Endothelial cell of umbilical vein (primary cell): ENCODE results near the gene DLGAP1. TPM values are rescaled to one million over a fixed set of nuclear protein-coding genes. Genes with fewer than 3 reads are reported as not detected.

Source experiments
- BruUV-seq: library from RNA; stranded (reverse); fragments of 400-500 nt; replicated peaks from 2 replicates; lab custom pipeline; 2021; lab: Mats Ljungman, UMichigan
- CTCF ChIA-PET: fragments of 300-600, 350-600 bp; sonication (Branson Sonifier 250); formaldehyde crosslinking; loops from one replicate; lab custom pipeline; 2021; ENCODE audit warnings: antibody characterized with exemption, inconsistent platforms; lab: Charles Lee
- POLR2A ChIA-PET: fragments of 300-600, 350-600 bp; sonication (Branson Sonifier 250); formaldehyde crosslinking; loops from one replicate; lab custom pipeline; 2021; ENCODE audit warnings: antibody characterized with exemption, inconsistent platforms; lab: Charles Lee
- DNase-seq: peaks from one replicate; pipeline ENCODE4 v3.0.0-alpha.2; 2011; ENCODE audit warnings: low read depth, low spot score
- FAIRE-seq: peaks from 2 replicates; lab custom pipeline; 2011; peaks lifted over from hg19 to GRCh38; lab: Jason Lieb, UNC
- H2AFZ ChIP-seq: 2 replicates; pipeline ENCODE4 v1.6.0; 2012; ENCODE audit warnings: low read depth, low read length, control low read depth, inconsistent platforms
- H3K27ac ChIP-seq: 2 replicates; pipeline ENCODE4 v1.5.1; 2011; ENCODE audit warnings: low read depth, mild to moderate bottlenecking, control low read depth, low read length, moderate library complexity; ENCODE audit not compliant: insufficient read depth
- H3K27me3 ChIP-seq, 2 experiments: 2 replicates each; pipeline versions ENCODE4 v1.6.0 to v1.6.1; 2011; ENCODE audit warnings: low read length in 2 of 2, mixed read lengths in 1 of 2; ENCODE audit not compliant: control insufficient read depth in 2 of 2, insufficient read depth in 2 of 2
- H3K36me3 ChIP-seq, 2 experiments: 2 replicates in 1 of 2; 3 replicates in 1 of 2; pipeline ENCODE4 v1.5.1; 2011; ENCODE audit warnings: low read length in 2 of 2, mild to moderate bottlenecking in 1 of 2, moderate library complexity in 1 of 2; ENCODE audit not compliant: control insufficient read depth in 2 of 2, insufficient read depth in 2 of 2; ENCODE audit errors: extremely low read depth in 1 of 2
- H3K4me1 ChIP-seq: 3 replicates; pipeline ENCODE4 v1.5.1; 2011; ENCODE audit warnings: mild to moderate bottlenecking, low read length; ENCODE audit not compliant: control insufficient read depth, insufficient read depth; ENCODE audit errors: extremely low read depth
- H3K4me2 ChIP-seq: 2 replicates; pipeline ENCODE4 v1.6.1; 2011; ENCODE audit warnings: low read length, control low read depth, mixed read lengths; ENCODE audit not compliant: insufficient read depth
- H3K4me3 ChIP-seq, 3 experiments: fragments of 200-600 bp in 1 of 3; sonication (generic), shearing (Covaris generic) in 1 of 3; replicated peaks in 1 of 3; 2 replicates each; pipeline ENCODE4 v1.5.1; 2011 to 2016; ENCODE audit warnings: control low read depth in 3 of 3, low read length in 3 of 3, mild to moderate bottlenecking in 2 of 3, inconsistent platforms in 1 of 3, low read depth in 1 of 3, moderate library complexity in 1 of 3; ENCODE audit not compliant: insufficient read depth in 1 of 3
- H3K79me2 ChIP-seq: 2 replicates; pipeline ENCODE4 v1.6.0; 2012; ENCODE audit warnings: low read length, inconsistent platforms; ENCODE audit not compliant: control insufficient read depth, insufficient read depth
- H3K9ac ChIP-seq: replicated peaks from 2 replicates; pipeline ENCODE3; 2011; ENCODE audit warnings: low read length, control low read depth; ENCODE audit not compliant: insufficient read depth; ENCODE audit errors: extremely low read depth
- H3K9me1 ChIP-seq: replicated peaks from 3 replicates; pipeline ENCODE4 v1.6.0; 2011; ENCODE audit warnings: mild to moderate bottlenecking, low read length; ENCODE audit not compliant: control insufficient read depth, insufficient read depth; ENCODE audit errors: extremely low read depth
- H3K9me3 ChIP-seq: replicated peaks from 2 replicates; pipeline ENCODE4 v1.5.1; 2012; ENCODE audit warnings: low read length, inconsistent platforms; ENCODE audit not compliant: control insufficient read depth, insufficient read depth
- H4K20me1 ChIP-seq: replicated peaks from 2 replicates; pipeline ENCODE3; 2011; ENCODE audit warnings: mild to moderate bottlenecking, low read length; ENCODE audit not compliant: control insufficient read depth, insufficient read depth; ENCODE audit errors: extremely low read depth
- CTCF ChIP-seq, 2 donors: IDR thresholded peaks; 1 replicate in 1 of 2; 2 replicates in 1 of 2; pipeline ENCODE4 v1.5.1; 2011; ENCODE audit warnings: low read length in 2 of 2, mild to moderate bottlenecking in 2 of 2, moderate library complexity in 2 of 2, control low read depth in 1 of 2, inconsistent platforms in 1 of 2, low read depth in 1 of 2; ENCODE audit not compliant: insufficient read depth in 1 of 2; ENCODE audit errors: extremely low read depth in 1 of 2
- EZH2 ChIP-seq: IDR thresholded peaks from 2 replicates; pipeline ENCODE4 v1.6.1; 2012; ENCODE audit warnings: borderline replicate concordance, low read depth, mild to moderate bottlenecking, moderate library complexity, low read length, inconsistent platforms; ENCODE audit not compliant: severe bottlenecking
- FOS ChIP-seq: IDR thresholded peaks from 2 replicates; pipeline ENCODE4 v1.6.1; 2011; ENCODE audit warnings: mild to moderate bottlenecking, low read length, moderate library complexity, borderline replicate concordance; ENCODE audit not compliant: insufficient read depth
- GATA2 ChIP-seq: IDR thresholded peaks from 2 replicates; pipeline ENCODE4 v1.7.0; 2011; ENCODE audit warnings: low read depth, mild to moderate bottlenecking, moderate library complexity, mixed read lengths, low read length; ENCODE audit not compliant: insufficient read length, insufficient read depth
- JUN ChIP-seq: IDR thresholded peaks from 2 replicates; pipeline ENCODE4 v1.6.1; 2011; ENCODE audit warnings: borderline replicate concordance, low read depth; ENCODE audit not compliant: insufficient read length, insufficient read depth
- MAX ChIP-seq: IDR thresholded peaks from 2 replicates; pipeline ENCODE4 v1.6.1; 2011; ENCODE audit not compliant: insufficient read depth, insufficient read length
- MYC ChIP-seq: IDR thresholded peaks from one replicate; pipeline ENCODE4 v1.6.1; 2011; ENCODE audit warnings: mild to moderate bottlenecking, low read depth, low read length
- POLR2A ChIP-seq: IDR thresholded peaks from 2 replicates; pipeline ENCODE4 v1.6.1; 2012; ENCODE audit warnings: low read depth, mild to moderate bottlenecking, control low read depth, low read length
- POLR2AphosphoS5 ChIP-seq: IDR thresholded peaks from 2 replicates; pipeline ENCODE4 v1.6.1; 2012; ENCODE audit warnings: low read depth, mild to moderate bottlenecking, control low read depth, low read length, moderate library complexity; ENCODE audit not compliant: insufficient read depth
- dilution Hi-C: fragments of 300-500 bp; cut with MboI; formaldehyde crosslinking; loops from one replicate; pipeline ENCODE4 v1.15.0; 2019; ENCODE audit warnings: low sequenced_read_pairs; ENCODE audit not compliant: extremely low pct_ligation_motif_present
- intact Hi-C: fragments of 100-400 bp; cut with micrococcal nuclease; formaldehyde crosslinking; loops from one replicate; pipeline ENCODE4 v1.10.0; 2022
- polyA plus RNA-seq, 4 experiments: library from polyadenylated mRNA; depleted of rRNA in 3 of 4; stranded (reverse) in 3 of 4; unstranded in 1 of 4; fragments of >200 nt; gene quantifications; 2 replicates each; pipeline versions ENCODE4 v1.2.1 to v1.2.3, GENCODE V29; 2011 to 2012; ENCODE audit warnings: missing spikeins in 1 of 4
- total RNA-seq: library from RNA; stranded (reverse); gene quantifications from 2 replicates; pipeline ENCODE4 v1.2.3, GENCODE V29; 2021

The DLGAP1 gene
- total and polyA plus RNA-seq, 2 donors (not counting 3 experiments of a cell fraction or from before 2014, with no cell fraction given), result 0.04 TPM; not detected in 1

- DNase-seq (no peak), FAIRE-seq (no peak)
- Histone ChIP-seq H3K4me3 (peak overlapping the region in 1 of 3 experiments; percentile 21), H4K20me1 (no peaks in the 10 kb centered on the region), H3K36me3 (no peaks in the 10 kb centered on the region), H3K4me1 (peaks cover 31% of the 10 kb centered on the region), H3K27me3 (no peaks in the 10 kb centered on the region), H3K9me3 (no peaks in the 10 kb centered on the region), H3K79me2 (no peaks in the 10 kb centered on the region), H3K9me1 (no peaks in the 10 kb centered on the region), H3K9ac (peak overlapping the region; percentile 87), H3K4me2 (peak overlapping the region; percentile 64), H2AFZ (no peak overlapping the region), H3K27ac (peak overlapping the region; percentile 89)
- intact Hi-C loops, result loop anchor here (1.0 to 2.0 kb wide), 6 partner anchors 21 to 520 kb away; partner anchors contain the start of gene TGIF1
- dilution Hi-C loops, result no loop called here
- TF ChIP-seq MAX (no peak), POLR2AphosphoS5 (no peak), POLR2A (no peak), FOS (no peak), GATA2 (no peak)
- BruUV-seq, result TSS peak; percentile 94
- ChIA-PET CTCF (interaction anchor here (0.7 to 2.2 kb wide), 11 partner anchors 8 to 170 kb away, joined by 3 to 26 read pairs (median 4); no protein-coding TSS in a partner anchor), POLR2A (interaction anchor here (0.6 to 1.8 kb wide), 8 partner anchors 11 to 40 kb away, joined by 3 to 13 read pairs (median 5); no protein-coding TSS in a partner anchor)
Observed at GRCh38 chr18:3624546-3624934, 830.6 kb downstream of the DLGAP1 start.

- Histone ChIP-seq H3K9me1 (no peaks in the 10 kb centered on the region), H3K36me3 (no peaks in the 10 kb centered on the region), H3K9me3 (no peaks in the 10 kb centered on the region), H3K4me2 (peak overlapping the region; percentile 64), H4K20me1 (no peaks in the 10 kb centered on the region), H3K27ac (peak overlapping the region; percentile 89), H3K79me2 (no peaks in the 10 kb centered on the region), H3K27me3 (no peaks in the 10 kb centered on the region), H3K4me3 (peak overlapping the region in 1 of 3 experiments; percentile 21), H2AFZ (peak overlapping the region; percentile 18), H3K4me1 (peaks cover 31% of the 10 kb centered on the region), H3K9ac (peak overlapping the region; percentile 87)
- FAIRE-seq (peak; percentile 91), DNase-seq (peak; percentile 84)
- dilution Hi-C loops, result no loop called here
- ChIA-PET CTCF (interaction anchor here (0.7 to 2.2 kb wide), 11 partner anchors 9 to 171 kb away, joined by 3 to 26 read pairs (median 4); no protein-coding TSS in a partner anchor), POLR2A (interaction anchor here (0.6 to 1.8 kb wide), 9 partner anchors 10 to 377 kb away, joined by 3 to 13 read pairs (median 4); no protein-coding TSS in a partner anchor)
- TF ChIP-seq POLR2A (peak; percentile 50), GATA2 (peak; percentile 27), JUN (peak; percentile 44), CTCF (IDR thresholded peaks at IDR 0.05; ENCODE audit: extremely low read depth in 1 of 2, insufficient read depth in 1 of 2, low read depth in 1 of 2, low read length in 2 of 2) (no peak), MAX (peak; percentile 25), POLR2AphosphoS5 (peak; percentile 55), EZH2 (no peak), FOS (peak; percentile 52), MYC (no peak)
- intact Hi-C loops, result loop anchor here (1.0 to 2.0 kb wide), 6 partner anchors 21 to 519 kb away; partner anchors contain the start of gene TGIF1
- no TSS peak for BruUV-seq
Observed at GRCh38 chr18:3623769-3624545, 831.1 kb downstream of the DLGAP1 start.
